Measurements from ENCODE around the gene BLOC1S5. TPM values are rescaled to one million over a fixed set of nuclear protein-coding genes. Genes with fewer than 3 reads are reported as not detected.

The BLOC1S5 gene
- total and polyA plus RNA-seq, 2 of the 13 experiments (the other 11 are each of a cell fraction or from before 2014, with no cell fraction given), result 10.5 to 41.5 TPM

DNA sequence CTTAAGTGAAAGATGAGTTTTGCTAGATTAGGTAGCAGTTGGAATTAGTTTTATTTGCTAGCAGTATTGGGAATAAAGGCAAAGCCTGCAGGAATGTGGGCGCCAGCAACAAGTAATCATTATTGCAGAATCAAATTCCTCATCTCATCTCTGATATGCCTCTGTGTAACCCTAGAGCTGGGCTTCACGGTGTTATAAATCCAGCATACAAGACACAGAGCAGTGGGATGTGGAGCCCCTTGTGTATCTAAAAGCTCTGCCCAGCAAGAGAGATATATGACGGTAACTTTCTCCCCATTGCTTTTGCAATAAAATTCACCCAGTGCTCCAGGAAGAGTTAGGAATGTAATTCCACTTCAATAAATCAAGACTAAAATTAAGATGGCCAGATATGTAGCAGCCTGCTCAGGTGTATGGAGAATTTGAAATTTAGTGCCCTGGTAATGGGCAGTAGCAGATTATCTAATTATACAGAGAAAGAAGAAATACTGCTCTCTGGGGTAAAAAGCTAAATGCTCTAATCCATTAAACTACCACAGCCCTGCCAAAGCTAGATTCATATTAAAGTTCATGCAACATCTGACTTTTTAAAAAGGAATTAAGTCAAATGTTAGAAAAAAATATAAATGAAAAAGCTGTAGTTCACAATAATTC is 5.6 kb upstream of the BLOC1S5 start:
- H3K36me3 ChIP-seq (replicated peaks in 1 of 2; ENCODE audit: control insufficient read depth in 1 of 2, insufficient read depth in 2 of 2, low read length in 2 of 2), result no peaks in the 10 kb centered on the region
- BruUV-seq (replicated peaks), result no TSS peak
- CTCF ChIA-PET (ENCODE audit: low intra/inter-chr PET ratio, low total read pairs), result no interaction called here
- no peaks in the 10 kb centered on the region for H3K27me3 ChIP-seq (ENCODE audit: control insufficient read depth in 1 of 2, insufficient read depth in 2 of 2, low read length in 2 of 2)
- ATAC-seq, result no peak
- FAIRE-seq, result no peak
- 70% methylated on average over 3 of the region's 3 CpGs for WGBS (ENCODE audit: low lambda C conversion rate)
- intact Hi-C loops (cut with micrococcal nuclease; ENCODE audit: unreplicated experiment) (no loop called here), in situ Hi-C loops (cut with HindIII; ENCODE audit: extremely low pct_ligation_motif_present, low pct_unique_long_range_greater_than_20kb) (loop anchor here (10.0 kb wide), 1 partner anchor 345 kb away; the partner anchor contains the start of gene BMP6)
- no peak for DNase-seq (ENCODE audit: low spot score)
- no peak overlapping the region for H3K27ac ChIP-seq (ENCODE audit: extremely low read length, insufficient read depth, low read length)
- H3K4me1 ChIP-seq (ENCODE audit: insufficient read depth, low read length), result peaks cover 19% of the 10 kb centered on the region
- no peak overlapping the region for H3K4me2 ChIP-seq (ENCODE audit: low read depth, low read length)
- H3K9me3 ChIP-seq (ENCODE audit: low read length), result no peaks in the 10 kb centered on the region
- no peak overlapping the region for H2AFZ ChIP-seq (ENCODE audit: low read length)
- H3K79me2 ChIP-seq (ENCODE audit: insufficient read depth, low read length), result no peaks in the 10 kb centered on the region
- H3K4me3 ChIP-seq (replicated peaks in 1 of 3; ENCODE audit: insufficient read depth in 1 of 3, low read depth in 2 of 3, low read length in 3 of 3), result no peak overlapping the region
- no peaks in the 10 kb centered on the region for H4K20me1 ChIP-seq (ENCODE audit: insufficient read depth, low read length)
- no peak overlapping the region for H3K9ac ChIP-seq (ENCODE audit: insufficient read depth, low read depth, low read length)
- POLR2A ChIA-PET, result interaction anchor here (2.4 kb wide), 1 partner anchor 33 kb away, joined by 10 read pairs; the partner anchor contains the start of gene EEF1E1
- TF ChIP-seq IKZF4 (CRISPR knock-in tag; IDR thresholded peaks at IDR 0.05; ENCODE audit: borderline replicate concordance, low read depth, not compliant biosample characterization) (no peak), SETDB1 (CRISPR knock-in tag; IDR thresholded peaks at IDR 0.05; ENCODE audit: borderline replicate concordance) (no peak), ZNF431 (CRISPR knock-in tag; IDR thresholded peaks at IDR 0.05; ENCODE audit: borderline replicate concordance, low read depth) (no peak), ZNF234 (CRISPR knock-in tag; conservative IDR thresholded peaks at IDR 0.05) (no peak), ZFP1 (CRISPR knock-in tag; IDR thresholded peaks at IDR 0.05) (no peak), RNF2 (conservative IDR thresholded peaks at IDR 0.05; ENCODE audit: low read depth) (no peak), ZIK1 (CRISPR knock-in tag; IDR thresholded peaks at IDR 0.05; ENCODE audit: borderline replicate concordance, low read depth) (no peak)
- TF ChIP-seq, protein P1, sequence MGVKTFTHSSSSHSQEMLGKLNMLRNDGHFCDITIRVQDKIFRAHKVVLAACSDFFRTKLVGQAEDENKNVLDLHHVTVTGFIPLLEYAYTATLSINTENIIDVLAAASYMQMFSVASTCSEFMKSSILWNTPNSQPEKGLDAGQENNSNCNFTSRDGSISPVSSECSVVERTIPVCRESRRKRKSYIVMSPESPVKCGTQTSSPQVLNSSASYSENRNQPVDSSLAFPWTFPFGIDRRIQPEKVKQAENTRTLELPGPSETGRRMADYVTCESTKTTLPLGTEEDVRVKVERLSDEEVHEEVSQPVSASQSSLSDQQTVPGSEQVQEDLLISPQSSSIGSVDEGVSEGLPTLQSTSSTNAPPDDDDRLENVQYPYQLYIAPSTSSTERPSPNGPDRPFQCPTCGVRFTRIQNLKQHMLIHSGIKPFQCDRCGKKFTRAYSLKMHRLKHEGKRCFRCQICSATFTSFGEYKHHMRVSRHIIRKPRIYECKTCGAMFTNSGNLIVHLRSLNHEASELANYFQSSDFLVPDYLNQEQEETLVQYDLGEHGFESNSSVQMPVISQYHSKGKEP (CRISPR knock-in tag; IDR thresholded peaks at IDR 0.05), result no peak
- TF ChIP-seq, protein P2, sequence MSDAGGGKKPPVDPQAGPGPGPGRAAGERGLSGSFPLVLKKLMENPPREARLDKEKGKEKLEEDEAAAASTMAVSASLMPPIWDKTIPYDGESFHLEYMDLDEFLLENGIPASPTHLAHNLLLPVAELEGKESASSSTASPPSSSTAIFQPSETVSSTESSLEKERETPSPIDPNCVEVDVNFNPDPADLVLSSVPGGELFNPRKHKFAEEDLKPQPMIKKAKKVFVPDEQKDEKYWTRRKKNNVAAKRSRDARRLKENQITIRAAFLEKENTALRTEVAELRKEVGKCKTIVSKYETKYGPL (CRISPR knock-in tag; IDR thresholded peaks at IDR 0.05), result no peak
- TF ChIP-seq, protein P3, sequence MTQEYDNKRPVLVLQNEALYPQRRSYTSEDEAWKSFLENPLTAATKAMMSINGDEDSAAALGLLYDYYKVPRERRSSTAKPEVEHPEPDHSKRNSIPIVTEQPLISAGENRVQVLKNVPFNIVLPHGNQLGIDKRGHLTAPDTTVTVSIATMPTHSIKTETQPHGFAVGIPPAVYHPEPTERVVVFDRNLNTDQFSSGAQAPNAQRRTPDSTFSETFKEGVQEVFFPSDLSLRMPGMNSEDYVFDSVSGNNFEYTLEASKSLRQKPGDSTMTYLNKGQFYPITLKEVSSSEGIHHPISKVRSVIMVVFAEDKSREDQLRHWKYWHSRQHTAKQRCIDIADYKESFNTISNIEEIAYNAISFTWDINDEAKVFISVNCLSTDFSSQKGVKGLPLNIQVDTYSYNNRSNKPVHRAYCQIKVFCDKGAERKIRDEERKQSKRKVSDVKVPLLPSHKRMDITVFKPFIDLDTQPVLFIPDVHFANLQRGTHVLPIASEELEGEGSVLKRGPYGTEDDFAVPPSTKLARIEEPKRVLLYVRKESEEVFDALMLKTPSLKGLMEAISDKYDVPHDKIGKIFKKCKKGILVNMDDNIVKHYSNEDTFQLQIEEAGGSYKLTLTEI (CRISPR knock-in tag; conservative IDR thresholded peaks at IDR 0.05), result no peak
- TF ChIP-seq, protein P4, sequence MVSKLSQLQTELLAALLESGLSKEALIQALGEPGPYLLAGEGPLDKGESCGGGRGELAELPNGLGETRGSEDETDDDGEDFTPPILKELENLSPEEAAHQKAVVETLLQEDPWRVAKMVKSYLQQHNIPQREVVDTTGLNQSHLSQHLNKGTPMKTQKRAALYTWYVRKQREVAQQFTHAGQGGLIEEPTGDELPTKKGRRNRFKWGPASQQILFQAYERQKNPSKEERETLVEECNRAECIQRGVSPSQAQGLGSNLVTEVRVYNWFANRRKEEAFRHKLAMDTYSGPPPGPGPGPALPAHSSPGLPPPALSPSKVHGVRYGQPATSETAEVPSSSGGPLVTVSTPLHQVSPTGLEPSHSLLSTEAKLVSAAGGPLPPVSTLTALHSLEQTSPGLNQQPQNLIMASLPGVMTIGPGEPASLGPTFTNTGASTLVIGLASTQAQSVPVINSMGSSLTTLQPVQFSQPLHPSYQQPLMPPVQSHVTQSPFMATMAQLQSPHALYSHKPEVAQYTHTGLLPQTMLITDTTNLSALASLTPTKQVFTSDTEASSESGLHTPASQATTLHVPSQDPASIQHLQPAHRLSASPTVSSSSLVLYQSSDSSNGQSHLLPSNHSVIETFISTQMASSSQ (IDR thresholded peaks at IDR 0.05; ENCODE audit: low read depth), result no peak
- TF ChIP-seq, protein P4 (CRISPR knock-in tag; IDR thresholded peaks at IDR 0.05; ENCODE audit: borderline replicate concordance), result no peak
- TF ChIP-seq, protein P5, sequence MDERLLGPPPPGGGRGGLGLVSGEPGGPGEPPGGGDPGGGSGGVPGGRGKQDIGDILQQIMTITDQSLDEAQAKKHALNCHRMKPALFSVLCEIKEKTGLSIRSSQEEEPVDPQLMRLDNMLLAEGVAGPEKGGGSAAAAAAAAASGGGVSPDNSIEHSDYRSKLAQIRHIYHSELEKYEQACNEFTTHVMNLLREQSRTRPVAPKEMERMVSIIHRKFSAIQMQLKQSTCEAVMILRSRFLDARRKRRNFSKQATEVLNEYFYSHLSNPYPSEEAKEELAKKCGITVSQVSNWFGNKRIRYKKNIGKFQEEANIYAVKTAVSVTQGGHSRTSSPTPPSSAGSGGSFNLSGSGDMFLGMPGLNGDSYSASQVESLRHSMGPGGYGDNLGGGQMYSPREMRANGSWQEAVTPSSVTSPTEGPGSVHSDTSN (CRISPR knock-in tag; IDR thresholded peaks at IDR 0.05), result no peak
- TF ChIP-seq, protein P6, sequence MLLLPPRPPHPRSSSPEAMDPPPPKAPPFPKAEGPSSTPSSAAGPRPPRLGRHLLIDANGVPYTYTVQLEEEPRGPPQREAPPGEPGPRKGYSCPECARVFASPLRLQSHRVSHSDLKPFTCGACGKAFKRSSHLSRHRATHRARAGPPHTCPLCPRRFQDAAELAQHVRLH (CRISPR knock-in tag; IDR thresholded peaks at IDR 0.05; ENCODE audit: borderline replicate concordance, low read depth), result no peak
